WERI-Rb-1 (cell line): ENCODE results near the gene SORCS2.

Experiments
- DNase-seq: peaks from one replicate; pipeline ENCODE4 v3.0.0-alpha.2; 2020
- H3K27ac ChIP-seq: fragments of 250-450 bp; sonication (Bioruptor Pico); 2 replicates; pipeline ENCODE4 v1.5.1; 2020; ENCODE audit warnings: mild to moderate bottlenecking, moderate library complexity
- H3K27me3 ChIP-seq: fragments of 250-450 bp; sonication (Bioruptor Pico); 2 replicates; pipeline ENCODE4 v1.5.1; 2021; ENCODE audit warnings: mild to moderate bottlenecking, low read depth, moderate library complexity; ENCODE audit not compliant: insufficient read depth, severe bottlenecking
- H3K36me3 ChIP-seq: fragments of 250-450 bp; sonication (Bioruptor Pico); 2 replicates; pipeline ENCODE4 v1.5.1; 2020; ENCODE audit warnings: mild to moderate bottlenecking, moderate library complexity
- H3K4me3 ChIP-seq: 2 replicates; pipeline ENCODE4 v1.5.1; 2011; ENCODE audit warnings: low read depth, mild to moderate bottlenecking, control low read depth, low read length
- H3K9me3 ChIP-seq: fragments of 250-450 bp; sonication (Bioruptor Pico); 2 replicates; pipeline ENCODE4 v1.5.1; 2021; ENCODE audit warnings: mild to moderate bottlenecking, moderate library complexity; ENCODE audit not compliant: severe bottlenecking
- TF ChIP-seq, protein P1 (sequence below): IDR thresholded peaks from 2 replicates; pipeline ENCODE4 v1.5.1; 2011; ENCODE audit warnings: low read depth, mild to moderate bottlenecking, control low read depth, inconsistent platforms, low read length

SORCS2 gene

GRCh38 chr4:7540206-7540605 lies 347.9 kb downstream of the SORCS2 start:
- Histone ChIP-seq H3K27ac (no peak overlapping the region), H3K4me3 (no peak overlapping the region), H3K36me3 (peaks cover 12% of the 10 kb centered on the region; the same call in 1 of the 2 replicates), H3K9me3 (peaks cover 5% of the 10 kb centered on the region), H3K27me3 (no peaks in the 10 kb centered on the region)
- TF ChIP-seq, protein P1, sequence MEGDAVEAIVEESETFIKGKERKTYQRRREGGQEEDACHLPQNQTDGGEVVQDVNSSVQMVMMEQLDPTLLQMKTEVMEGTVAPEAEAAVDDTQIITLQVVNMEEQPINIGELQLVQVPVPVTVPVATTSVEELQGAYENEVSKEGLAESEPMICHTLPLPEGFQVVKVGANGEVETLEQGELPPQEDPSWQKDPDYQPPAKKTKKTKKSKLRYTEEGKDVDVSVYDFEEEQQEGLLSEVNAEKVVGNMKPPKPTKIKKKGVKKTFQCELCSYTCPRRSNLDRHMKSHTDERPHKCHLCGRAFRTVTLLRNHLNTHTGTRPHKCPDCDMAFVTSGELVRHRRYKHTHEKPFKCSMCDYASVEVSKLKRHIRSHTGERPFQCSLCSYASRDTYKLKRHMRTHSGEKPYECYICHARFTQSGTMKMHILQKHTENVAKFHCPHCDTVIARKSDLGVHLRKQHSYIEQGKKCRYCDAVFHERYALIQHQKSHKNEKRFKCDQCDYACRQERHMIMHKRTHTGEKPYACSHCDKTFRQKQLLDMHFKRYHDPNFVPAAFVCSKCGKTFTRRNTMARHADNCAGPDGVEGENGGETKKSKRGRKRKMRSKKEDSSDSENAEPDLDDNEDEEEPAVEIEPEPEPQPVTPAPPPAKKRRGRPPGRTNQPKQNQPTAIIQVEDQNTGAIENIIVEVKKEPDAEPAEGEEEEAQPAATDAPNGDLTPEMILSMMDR: no peak
- DNase-seq: no peak

DNA sequence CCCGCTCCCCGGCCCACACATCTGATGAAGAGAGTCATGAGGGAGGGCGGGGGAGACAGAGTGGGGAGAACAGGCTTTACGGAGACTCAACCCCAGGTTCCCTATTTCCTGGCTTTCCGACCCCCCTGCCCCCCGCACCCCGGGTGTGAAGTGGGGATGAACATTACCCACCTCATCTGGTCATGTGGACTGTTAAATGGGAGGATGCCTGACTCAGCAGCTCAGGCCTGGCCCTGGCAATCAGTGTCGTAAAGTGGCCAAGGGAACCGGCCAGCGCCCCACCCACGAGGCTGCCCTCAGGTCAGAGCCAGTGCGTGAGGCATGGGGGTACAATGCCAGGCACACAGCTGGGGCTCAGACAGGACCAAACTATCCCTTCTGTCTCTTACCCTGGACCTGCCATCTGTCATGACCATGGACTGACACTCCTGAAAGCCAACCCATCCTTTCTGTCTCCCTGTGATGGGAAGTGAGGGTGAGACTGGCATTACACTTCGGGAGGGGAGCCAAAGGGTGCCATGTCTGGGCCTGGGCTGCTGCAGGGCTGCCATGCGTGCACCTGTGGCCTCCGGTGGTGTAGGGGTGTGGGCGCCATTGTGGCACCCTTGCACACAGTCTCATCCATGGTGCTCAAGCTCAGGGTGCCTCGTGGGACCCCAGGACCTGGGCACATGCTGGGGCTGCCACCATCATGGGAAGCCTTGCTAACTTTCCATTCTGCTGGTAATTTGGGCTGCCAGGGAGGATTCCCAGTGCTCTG lies 348.5 kb downstream of the SORCS2 start:
- peaks cover 18% of the 10 kb centered on the region for H3K36me3 ChIP-seq
- no peak overlapping the region for H3K27ac ChIP-seq
- H3K27me3 ChIP-seq: no peaks in the 10 kb centered on the region
- DNase-seq: no peak
- TF ChIP-seq, protein P1: no peak
- H3K4me3 ChIP-seq: no peak overlapping the region
- peaks cover 10% of the 10 kb centered on the region for H3K9me3 ChIP-seq

DNA sequence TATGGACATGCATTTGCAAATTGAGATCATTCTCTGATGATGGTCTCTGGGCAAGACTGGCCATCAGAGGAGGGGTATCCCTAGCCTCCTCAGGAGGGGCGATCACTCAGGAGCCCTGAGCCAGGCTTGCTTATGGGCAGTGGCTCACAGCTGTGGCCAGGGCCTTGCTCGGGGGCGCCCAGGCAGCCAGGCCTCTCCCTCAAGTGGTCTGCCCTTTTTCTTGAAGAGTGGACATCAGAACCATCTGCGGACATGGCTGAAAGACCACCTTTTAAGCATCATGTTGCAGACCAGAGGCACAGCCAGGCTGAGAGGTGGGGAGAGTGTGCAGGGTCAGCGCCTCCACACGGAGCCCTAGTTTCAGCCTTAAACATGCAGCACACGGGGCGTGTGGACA lies 349.1 kb downstream of the SORCS2 start:
- TF ChIP-seq, protein P1: no peak
- no peak overlapping the region for H3K4me3 ChIP-seq
- no peak for DNase-seq

DNA sequence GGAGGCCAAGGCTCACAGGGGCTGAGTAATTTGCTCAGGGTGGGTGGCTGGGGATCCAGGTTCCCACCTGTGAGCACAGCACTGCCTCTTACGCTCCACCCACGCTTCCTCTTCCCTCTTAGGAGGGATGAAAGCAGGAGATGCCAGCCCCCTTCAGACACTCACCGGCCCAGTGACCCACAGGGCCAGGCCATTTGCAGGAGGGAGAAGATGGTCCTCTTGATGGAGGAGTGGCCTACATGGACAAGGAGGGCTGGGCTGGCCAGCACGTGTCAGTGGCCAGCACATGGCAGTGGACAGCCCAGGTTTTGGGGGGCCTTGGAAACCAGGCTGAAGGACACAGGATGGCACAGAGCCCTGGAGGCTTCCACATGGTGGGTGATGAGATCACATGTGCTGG lies 350.4 kb downstream of the SORCS2 start:
- no peak for DNase-seq
- Histone ChIP-seq H3K4me3 (no peak overlapping the region), H3K27me3 (no peaks in the 10 kb centered on the region), H3K9me3 (peaks cover 11% of the 10 kb centered on the region), H3K27ac (no peak overlapping the region), H3K36me3 (peaks cover 19% of the 10 kb centered on the region)
- TF ChIP-seq, protein P1: no peak

More for the DNA sequence above, 349.1 kb downstream of the SORCS2 start:
- Histone ChIP-seq H3K27ac (no peak overlapping the region), H3K27me3 (no peaks in the 10 kb centered on the region), H3K9me3 (peaks cover 11% of the 10 kb centered on the region), H3K36me3 (peaks cover 19% of the 10 kb centered on the region)

DNA sequence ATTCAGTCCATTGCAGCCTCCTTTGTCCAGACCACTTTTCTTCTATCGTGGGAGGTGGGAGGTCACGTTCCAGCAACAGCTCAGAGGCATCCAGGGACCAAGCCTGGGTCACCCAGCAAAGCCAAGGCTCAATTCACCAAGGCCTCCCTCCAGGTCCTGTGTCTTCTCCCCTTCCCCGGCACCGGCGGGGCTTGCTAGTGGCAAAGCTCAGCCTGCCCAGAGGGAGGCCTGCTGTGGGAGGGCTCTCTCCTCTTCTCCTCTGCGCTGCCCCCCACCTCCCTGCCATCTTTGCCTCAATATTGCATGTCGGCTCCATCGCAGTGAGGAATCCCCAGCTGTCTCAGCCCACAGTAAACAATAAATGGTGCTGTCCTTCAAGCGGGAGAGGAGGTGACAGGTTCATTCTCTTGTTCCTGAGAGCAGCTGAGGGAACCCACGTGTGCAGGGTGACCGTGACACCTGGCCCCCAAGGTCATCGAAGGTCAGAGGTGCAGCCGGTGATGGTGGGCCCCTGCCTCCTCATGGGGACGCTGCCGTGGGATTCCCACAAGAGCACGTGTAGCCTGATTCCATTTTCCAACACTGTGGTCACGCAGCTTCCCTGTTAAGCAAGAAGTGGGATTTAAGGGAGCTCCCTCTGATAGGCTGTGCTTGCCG lies 353.9 kb downstream of the SORCS2 start:
- no peak overlapping the region for H3K27ac ChIP-seq
- DNase-seq: no peak

More for the DNA sequence above, 353.9 kb downstream of the SORCS2 start:
- no peak overlapping the region for H3K4me3 ChIP-seq
- TF ChIP-seq, protein P1: no peak
- H3K36me3 ChIP-seq: peaks cover 11% of the 10 kb centered on the region
- H3K9me3 ChIP-seq: peaks cover 6% of the 10 kb centered on the region
- no peaks in the 10 kb centered on the region for H3K27me3 ChIP-seq
